COLO668 (cell line): ENCODE measurements around the gene LMBR1.
"Not testable (repeated sequence)": the region's sequence is repeated elsewhere in the genome, so short reads cannot be mapped to it uniquely, and the experiment has no call there.

Experiments
- DNase-seq: peaks from one replicate; lab custom pipeline; 2025; ENCODE audit not compliant: unreplicated experiment; lab: John Stamatoyannopoulos, UW

Gene LMBR1

GRCh38 chr7:156907656-156908055, 14.7 kb upstream of the LMBR1 start:
- no peak for DNase-seq

GRCh38 chr7:156906200-156906649, 13.2 kb upstream of the LMBR1 start:
- DNase-seq = no peak

GRCh38 chr7:156903232-156903909, 10.4 kb upstream of the LMBR1 start:
- no peak for DNase-seq

- DNase-seq = not testable (repeated sequence)
Measured at GRCh38 chr7:156900093-156900492, 7.1 kb upstream of the LMBR1 start.

GRCh38 chr7:156898938-156899337, 6.0 kb upstream of the LMBR1 start:
- DNase-seq = no peak

GRCh38 chr7:156897673-156898072, 4.7 kb upstream of the LMBR1 start:
- no peak for DNase-seq

GRCh38 chr7:156896388-156897022, 3.5 kb upstream of the LMBR1 start:
- no peak for DNase-seq

- no peak for DNase-seq
Measured at GRCh38 chr7:156895024-156895780, 2.2 kb upstream of the LMBR1 start.

GRCh38 chr7:156892081-156892800, 742 bp downstream of the LMBR1 start:
- peak; percentile 73 for DNase-seq

GRCh38 chr7:156889746-156890145, 3.2 kb downstream of the LMBR1 start:
- DNase-seq = no peak

GRCh38 chr7:156889089-156889488, 3.9 kb downstream of the LMBR1 start:
- DNase-seq = no peak

GRCh38 chr7:156886020-156886795, 6.8 kb downstream of the LMBR1 start:
- DNase-seq = no peak

GRCh38 chr7:156881679-156882078, 11.3 kb downstream of the LMBR1 start:
- no peak for DNase-seq

GRCh38 chr7:156875766-156876165, 17.2 kb downstream of the LMBR1 start:
- DNase-seq = no peak

- not testable (repeated sequence) for DNase-seq
Measured at GRCh38 chr7:156868363-156868762, 24.6 kb downstream of the LMBR1 start.

GRCh38 chr7:156865493-156865892, 27.5 kb downstream of the LMBR1 start:
- DNase-seq = no peak

GRCh38 chr7:156862022-156862421, 31.0 kb downstream of the LMBR1 start:
- not testable (repeated sequence) for DNase-seq

- DNase-seq = no peak
Measured at GRCh38 chr7:156861212-156861611, 31.8 kb downstream of the LMBR1 start.

- not testable (repeated sequence) for DNase-seq
Measured at GRCh38 chr7:156860099-156860498, 32.9 kb downstream of the LMBR1 start.

GRCh38 chr7:156858523-156858922, 34.5 kb downstream of the LMBR1 start:
- no peak for DNase-seq

- no peak for DNase-seq
Measured at GRCh38 chr7:156857757-156858156, 35.2 kb downstream of the LMBR1 start.
